NCI-H187 treated with DMSO at 0.1 percent for 48 hours (cell line): ENCODE results near the gene SEBOX.

ENCODE experiments used
- DNase-seq: peaks from one replicate; lab custom pipeline; 2025; lab: John Stamatoyannopoulos, UW

SEBOX gene, protein sequence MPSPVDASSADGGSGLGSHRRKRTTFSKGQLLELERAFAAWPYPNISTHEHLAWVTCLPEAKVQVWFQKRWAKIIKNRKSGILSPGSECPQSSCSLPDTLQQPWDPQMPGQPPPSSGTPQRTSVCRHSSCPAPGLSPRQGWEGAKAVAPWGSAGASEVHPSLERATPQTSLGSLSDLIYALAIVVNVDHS

DNA sequence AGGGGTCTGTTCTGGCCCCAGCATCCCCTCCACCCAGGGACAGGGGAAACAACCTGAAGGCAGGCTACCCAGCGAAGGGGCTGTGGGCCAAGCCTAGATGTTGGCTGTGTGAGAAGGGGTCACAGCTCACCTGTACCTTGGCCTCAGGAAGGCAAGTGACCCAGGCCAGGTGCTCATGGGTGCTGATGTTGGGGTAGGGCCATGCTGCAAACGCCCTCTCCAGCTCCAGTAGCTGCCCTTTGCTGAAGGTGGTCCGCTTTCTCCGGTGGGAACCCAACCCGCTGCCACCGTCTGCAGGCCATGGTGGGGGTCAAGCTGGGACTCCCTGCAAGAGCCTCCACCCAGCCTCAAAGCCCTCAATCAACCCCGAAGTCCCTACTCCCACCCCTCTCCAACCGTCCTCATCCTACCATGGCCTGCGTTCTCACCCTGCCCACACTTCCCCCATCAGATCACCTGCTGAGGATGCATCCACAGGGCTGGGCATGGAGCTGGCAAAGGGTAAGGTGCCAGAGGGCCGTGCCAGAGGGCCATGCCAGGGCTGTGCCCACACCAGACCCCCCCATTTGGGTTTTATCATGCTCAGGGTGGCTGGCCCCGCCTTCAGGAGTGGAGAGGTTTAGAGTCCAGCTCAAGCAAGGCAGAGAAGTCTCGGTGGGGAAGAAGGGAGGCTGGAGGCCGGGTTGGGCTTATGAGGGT lies at the start of gene SEBOX:
Gene SEBOX (minus strand): TSS at position 535 of the 699 bp plus-strand sequence. CDS start 48 bp downstream, at position 487.
- no peak for DNase-seq

DNA sequence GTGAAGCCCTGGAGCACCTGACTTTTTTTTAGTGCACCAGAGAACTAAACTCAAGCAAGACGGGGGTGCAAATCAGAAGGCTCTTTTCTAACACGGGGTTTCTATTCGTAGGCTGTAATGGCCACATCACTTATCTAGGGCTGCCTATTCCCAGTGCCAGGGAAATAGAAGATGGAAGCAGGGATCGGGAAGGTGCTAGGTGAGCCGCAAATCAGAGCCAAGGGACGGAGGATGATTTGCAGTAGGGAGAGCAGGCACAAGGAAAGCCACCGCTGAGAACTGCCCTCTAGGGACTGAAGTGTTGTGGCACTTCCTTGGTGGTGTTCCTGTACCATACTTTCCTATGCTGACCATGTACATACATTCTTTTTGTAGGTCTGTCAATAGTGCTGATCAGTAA lies 48.8 kb upstream of the SEBOX start:
- DNase-seq: no peak

DNA sequence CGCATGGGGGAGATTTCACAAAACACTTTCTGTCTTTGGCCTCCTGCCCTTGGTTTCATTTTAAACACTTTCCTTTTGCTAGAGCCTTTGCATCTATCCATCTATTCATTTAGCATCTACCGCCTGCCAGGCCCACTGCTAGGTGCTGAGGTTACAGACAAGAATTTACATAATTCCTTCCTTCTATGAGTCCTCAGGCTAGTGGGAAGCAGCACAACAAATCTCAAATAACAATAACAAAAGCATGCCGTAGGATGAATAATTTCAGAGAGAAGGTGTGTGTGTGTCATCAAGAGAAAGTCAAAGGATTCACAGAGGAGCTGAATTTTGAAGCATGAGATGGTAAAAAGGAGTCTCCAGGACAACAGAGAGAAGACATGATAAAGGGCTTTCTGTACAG lies 47.1 kb upstream of the SEBOX start:
- DNase-seq: no peak

DNA sequence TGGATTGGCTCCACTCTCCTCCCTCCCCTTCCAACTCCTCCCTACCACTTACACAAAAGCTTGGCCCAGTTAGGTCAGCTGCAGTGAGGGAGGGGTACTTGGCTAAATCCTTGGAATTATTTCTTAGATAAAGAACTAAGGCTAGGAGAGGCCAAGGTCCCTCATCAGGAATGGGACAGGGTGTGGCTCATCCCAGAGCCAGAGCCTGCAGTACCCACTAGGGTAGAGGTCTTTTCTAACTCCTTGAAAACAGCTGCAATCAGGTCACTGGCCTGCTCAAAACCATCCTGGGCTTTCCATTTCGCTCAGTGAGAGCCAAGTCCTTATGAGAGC lies 42.9 kb upstream of the SEBOX start:
- DNase-seq: no peak

DNA sequence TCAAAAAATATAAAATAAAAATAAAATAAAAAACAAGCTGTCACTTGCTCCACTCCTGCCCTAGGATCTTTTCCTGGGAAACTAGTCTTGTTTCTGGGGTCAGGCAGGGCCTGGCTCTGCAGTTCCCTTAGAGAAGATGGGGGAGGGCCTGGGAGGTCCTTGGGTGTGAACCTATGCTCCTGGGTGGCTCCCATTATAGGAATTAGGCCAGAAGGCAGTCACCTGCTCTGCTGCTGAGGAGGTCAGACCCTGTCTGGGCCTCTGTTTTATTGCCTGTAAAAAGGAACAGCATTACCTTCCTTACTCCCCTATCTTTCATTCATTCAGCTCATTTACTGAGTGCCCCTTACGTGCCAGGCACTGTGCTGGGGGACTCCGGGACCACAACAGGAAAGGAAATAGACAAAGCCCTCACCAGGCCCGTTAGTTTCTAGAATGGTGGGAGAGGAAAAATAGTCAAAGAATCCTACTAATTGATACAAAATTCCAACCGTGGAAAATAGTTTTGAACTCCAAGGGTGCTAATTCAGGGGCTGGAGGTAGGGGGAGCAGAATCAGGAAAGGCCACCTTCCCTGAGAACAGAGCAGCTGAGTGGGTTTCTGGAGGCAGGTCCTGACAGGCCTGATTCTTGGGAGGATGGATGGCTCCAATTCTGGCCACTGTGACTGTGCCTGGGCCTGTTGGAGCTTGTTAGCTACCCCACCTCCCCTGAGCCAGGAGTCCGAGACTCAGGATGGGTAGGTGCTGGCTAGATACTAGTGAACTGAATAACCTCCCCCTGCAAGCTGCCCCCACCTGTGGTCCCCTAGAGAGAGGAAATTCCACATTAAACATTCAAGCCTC lies 42.4 kb upstream of the SEBOX start:
- DNase-seq: no peak

DNA sequence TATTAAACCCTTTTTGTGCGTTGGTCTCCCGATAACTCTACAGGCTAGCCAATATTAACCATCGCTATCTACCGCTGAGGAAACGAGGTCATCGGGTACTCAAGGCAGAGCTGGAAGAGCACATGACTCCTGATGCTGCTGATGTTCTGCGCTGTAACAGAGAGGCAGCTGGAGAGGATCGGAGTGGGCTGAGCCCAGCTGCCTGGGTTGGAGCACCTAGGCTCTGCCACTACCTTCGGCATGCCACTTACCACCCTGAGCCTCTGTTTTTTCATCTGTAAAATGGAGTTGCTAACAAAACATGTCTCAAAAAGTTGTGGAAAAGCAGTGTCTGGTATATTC lies 41.4 kb upstream of the SEBOX start:
- DNase-seq: peak; percentile 34

DNA sequence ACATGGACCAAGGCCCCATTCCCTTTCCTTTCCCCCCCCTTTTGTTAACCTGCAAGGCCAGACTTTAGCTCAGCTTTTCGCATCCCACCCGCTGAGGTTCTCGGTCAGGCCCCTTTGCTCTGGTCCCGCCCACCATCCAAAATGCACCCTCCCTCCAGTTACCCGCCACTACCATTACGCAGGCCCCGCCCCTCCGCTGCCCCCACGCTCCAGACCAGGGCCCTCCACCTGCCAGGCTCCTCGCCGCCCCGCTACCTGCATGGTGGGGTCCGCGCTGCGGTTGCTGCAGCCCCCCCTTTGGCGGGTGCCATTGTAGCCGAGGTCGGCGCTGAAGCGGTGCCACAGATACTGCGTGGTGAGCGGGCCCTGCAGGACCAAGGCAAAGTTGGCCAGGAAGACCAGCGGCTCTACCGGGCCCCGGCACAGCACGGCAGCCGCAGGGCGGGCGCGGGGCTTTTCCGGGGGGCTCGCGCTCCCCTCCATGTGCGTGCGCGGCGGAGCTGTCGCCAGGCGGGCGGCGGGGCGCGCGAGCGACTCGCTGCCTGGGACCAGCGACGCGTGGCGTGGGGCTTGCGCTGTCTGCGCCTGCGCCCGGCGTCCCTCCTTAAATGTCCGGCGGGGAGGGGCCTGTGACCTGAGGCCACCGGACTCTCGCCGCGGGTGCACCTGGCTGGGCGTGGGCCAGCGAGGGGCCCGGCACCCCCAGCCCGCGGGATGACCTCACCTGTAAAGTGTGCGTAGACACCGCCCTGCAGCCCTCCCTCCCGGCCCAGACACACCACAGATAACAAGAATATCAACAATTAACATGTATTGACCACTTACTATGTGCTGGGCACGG lies 40.9 kb upstream of the SEBOX start, which contains the start of gene SLC46A1:
Gene SLC46A1 (minus strand): TSS at position 581 of the 841 bp plus-strand sequence. CDS start 98 bp downstream, at position 483.
- peak; percentile 6 for DNase-seq

DNA sequence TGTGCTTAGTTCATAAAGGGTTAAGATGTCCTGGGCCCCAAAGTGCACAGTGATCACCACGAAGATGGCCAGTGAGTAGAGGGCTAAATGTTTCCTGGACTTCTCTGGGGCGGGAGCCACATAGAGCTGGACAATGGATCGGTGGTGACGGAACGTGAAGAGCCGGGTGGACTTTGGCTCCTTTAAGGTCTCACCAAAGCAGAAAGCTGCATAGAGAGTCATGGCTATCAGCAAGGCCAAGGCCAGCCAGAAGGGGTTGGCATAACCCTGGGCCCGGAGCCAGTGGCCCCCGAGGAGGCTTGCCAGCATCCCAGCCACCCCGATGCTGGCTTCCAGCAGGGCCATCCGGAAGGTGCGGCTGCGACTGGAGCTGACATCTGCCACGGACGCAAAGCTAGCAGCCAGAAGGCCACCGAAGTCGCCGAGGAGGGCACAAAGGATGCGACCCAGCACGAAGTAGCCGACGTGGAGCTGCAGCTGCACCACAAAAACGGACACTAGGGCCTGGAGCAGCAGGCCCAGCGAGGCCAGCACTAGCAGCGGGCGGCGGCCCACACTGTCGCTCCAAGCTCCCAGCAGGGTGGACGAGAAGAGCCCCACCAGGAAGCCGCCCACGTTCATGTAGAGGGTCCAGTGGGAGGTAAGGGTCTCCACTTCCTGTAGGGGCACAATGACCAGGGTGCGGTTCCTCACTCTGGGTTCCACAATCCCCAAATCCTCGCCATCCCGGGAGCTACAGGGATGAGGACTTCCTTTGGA lies 40.0 kb upstream of the SEBOX start:
- no peak for DNase-seq

DNA sequence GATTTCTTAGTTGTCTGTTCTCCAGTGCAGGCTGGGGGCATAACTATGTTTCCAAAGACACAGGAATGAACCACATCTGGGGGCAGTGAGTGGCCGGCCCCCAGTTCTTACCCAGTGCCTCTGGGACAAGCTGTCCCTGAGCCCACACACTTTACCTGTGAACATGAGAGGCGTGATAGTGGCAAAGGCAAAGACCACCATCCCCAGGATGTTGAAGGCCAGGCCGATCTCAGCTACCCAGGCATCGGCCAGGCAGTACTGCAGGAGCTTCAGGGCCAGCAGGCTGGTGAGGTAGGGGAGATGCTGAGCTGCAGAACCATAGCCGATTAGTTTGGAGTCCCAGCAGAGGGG lies 39.4 kb upstream of the SEBOX start:
- no peak for DNase-seq

DNA sequence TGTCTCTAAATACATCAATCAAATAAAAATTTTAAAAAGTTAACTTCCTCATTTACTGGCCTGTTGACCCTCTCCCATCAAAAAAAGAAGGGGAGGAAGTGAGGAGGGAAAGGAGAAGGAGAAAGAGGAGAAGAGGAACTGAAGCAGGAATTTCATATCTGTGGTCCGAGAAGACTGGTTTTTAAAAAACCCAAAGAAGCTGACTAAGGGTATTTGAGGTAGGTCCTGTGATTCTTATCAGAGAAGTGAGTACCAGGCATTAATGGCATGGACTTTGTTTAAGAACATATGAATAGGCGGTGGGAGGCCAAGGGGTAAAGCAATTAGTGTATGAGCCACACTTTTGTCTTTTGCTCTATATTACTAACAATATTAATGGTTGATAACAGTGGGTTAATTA lies 39.0 kb upstream of the SEBOX start:
- no peak for DNase-seq

DNA sequence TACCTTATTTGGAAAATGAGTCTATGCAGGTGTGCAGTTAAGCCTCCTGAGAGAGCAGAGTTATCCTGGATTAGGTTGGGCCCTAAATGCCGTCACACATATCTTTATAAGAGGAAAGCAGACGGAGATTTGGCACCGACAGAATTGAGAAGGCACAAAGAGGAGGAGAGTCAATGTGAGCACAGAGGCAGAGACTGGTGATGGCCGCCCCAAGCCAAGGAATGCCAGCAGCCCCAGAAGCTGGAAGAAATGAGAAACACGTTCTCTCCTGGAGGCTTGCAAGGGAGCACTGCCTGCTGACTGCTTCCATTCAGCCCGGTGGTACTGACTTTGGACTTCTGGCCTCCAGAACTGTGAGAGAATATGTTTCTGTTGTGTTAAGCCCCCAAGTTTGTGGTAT lies 37.8 kb upstream of the SEBOX start:
- no peak for DNase-seq

DNA sequence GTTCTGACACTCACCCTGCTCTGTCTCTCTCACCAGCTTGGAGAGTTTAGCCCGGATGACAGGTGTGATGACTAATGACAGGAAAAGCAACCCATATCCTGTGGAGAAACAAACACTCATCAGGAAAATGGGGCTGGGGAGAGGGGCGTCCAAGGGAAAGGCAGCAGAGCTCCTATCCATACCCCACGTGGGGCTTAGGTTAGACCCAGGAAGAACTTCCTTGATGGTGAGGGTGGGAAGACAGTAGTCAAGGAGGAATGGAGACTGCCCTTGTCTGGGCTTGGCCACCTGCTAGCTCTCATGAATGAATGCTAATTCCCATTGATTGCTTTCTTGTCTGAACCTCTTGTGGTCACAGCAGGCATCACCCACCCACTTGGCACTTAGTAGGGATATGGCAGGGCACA lies 37.2 kb upstream of the SEBOX start:
- DNase-seq: no peak

DNA sequence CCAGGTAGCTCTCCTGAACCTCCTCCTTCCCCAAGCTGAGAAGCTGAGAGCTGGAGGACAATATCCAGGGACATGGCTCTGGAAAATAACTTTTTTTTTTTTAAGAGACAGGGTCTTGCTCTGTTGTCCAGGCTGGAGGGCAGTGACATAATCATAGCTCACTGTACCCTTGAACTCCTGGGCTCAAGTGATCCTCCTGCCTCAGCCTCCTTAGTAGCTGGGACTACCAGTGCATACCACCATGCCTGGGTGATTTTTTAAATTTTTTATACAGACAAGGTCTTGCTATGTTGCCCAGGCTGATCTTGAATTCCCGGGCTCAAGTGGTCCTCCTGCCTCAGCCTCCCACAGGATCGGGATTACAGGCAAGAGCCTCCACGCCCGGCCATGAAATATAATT lies 34.8 kb upstream of the SEBOX start:
- DNase-seq: no peak

DNA sequence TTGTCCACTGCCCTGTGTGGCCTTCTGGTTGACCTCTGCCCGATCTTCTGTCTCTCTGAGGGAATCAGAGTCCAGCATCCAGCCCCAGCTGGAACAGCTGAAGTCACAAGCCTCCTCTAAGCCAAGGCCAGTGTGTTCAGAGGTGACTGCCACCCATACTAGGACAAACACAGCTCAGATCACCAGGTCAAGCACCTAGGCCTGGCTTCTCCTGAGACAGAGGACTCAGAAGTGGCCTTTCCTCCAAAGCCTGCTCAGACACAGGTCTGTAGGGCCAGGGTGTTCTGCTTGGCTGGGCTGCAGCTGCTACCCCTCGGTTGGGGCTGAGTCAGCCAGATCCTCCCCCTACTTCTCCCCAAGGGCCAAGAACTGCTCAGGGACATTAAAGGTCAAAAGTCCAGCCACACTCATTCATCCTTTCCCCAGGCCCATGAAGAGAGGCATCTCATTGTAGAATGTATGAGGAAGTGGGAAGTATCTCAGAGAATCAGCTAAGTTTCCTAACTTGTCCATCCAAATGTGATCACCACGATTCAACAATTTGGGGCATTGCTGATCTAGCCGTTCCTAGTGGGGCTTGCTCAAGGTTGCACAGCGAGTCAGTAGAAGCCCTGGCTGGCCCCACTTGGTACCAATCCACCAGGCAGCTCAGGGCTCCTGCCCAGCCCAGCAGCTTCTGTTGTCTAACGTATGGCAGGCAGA lies 33.4 kb upstream of the SEBOX start:
- no peak for DNase-seq

DNA sequence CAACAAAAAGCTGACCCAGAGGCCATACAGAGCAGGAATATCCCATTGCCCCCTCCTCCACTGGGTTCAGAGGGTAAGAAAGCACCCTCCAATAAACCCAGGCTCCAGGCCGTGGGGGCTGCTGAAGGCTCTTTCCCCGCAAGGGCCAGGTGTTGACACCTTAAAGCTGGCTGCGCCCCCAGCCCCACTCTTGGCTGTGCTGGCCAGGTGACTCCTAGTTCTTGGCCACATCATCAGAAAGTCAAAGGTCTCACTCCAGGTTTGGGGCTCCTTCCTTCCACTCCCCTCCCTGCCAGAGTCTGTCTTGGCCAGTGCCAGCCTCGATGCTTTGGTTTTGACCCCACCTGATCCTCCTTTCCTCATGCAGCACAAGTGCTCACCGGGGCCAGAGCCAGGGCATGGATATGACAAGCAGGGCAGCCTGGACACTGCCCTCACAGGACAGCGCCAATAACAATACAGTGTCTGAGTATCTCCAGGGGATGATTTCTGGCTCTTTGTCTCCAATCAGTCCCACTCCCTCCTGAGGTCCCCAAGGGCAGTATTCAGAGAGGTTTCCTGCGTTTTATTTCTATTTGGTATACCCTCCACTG lies 32.8 kb upstream of the SEBOX start:
- no peak for DNase-seq

DNA sequence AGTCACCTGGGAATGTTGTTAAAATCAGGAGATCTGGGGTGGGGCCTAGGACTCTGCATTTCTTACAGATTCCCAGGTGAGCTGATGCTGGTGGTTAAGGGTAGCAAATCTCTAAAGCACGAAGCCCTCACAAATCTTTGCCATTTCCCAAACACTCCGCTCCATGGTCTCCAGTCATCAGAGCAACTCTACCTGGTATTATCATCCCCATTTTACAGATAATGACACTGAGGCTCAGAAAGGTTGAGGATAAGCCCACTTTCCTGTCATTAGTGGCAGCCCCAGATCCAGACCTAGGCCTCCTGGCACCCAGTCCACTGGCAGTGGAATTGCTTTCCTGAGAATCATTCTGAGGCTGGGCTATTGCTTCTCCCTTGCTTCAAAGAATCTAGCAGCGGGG lies 32.3 kb upstream of the SEBOX start:
- no peak for DNase-seq

DNA sequence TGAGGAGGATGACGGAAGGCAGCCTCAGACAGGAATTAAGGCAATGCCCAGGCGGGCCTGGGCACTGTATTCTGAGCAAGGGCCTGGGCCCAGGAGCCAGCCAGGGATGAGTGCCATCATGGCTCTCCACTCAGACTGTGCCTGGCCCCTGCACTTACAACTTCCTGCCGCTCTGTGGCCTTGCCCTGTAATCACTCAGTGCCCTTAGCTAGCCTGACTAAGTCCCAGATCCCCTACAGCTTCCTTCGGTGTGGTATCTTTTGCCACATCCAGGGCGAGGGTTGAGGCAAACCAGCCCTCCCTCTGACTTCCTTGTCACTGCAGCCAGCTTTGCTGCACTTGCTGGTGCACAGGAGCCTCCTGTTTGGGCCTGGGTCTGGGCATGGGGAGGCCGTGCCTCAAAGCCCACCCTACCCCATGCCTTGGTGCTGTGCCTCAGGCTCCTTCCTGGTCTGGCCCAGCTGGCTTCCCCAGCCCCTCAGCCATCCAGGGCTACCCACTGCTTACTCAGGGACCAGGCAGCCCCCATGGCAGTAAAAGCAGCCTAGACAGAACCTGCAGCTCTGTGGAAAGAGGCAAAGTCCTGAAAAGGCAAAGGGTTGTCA lies 31.7 kb upstream of the SEBOX start:
- no peak for DNase-seq

DNA sequence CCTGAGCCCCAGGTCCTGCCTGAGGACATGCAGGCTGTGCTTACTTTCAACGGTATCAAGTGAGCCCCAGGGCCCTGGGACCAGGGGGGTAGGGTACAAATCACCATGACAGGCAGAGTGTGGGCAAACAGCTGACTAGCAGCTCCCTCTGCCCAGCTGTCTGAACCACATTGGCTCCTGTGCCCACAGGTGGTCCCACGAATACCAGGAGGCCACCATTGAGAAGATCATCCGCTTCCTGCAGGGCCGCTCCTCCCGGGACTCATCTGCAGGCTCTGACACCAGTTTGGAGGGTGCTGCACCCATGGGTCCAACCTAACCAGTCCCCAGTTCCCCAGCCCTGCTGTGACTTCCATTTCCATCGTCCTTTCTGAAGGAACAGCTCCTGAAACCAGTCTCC lies 31.0 kb upstream of the SEBOX start:
- no peak for DNase-seq

DNA sequence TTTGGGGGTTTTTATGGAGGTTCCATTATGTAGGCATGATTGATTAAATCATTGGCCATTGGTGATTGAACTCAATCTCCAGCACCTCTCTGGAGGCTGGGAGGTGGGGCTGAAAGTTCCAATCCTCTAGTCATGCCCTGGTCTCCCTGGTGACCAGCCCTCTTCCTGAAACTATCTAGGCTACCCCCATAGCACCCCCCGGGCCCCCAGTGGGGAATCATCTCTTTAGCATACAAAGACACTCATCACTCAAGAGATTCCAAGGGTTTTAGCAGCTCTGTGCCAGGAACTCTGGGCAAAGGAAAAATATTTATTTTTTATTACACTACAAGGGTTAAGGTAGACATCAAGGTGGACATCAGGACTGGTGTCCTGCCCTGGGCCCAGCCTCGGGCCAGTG lies 30.4 kb upstream of the SEBOX start:
- DNase-seq: no peak
